Right cardiac atrium (tissue), 5 donors: ENCODE measurements around the gene LYZ. TPM values are rescaled to one million over a fixed set of nuclear protein-coding genes. Genes with fewer than 3 reads are reported as not detected.

ENCODE experiments used
- ATAC-seq, 2 donors: fragments of 200-7000 bp; cut with Tn5 transposase; one replicate each; pipeline versions ENCODE4 v1.8.0 to v1.9.1; 2020; ENCODE audit warnings: moderate library complexity in 2 of 2, mild to moderate bottlenecking in 1 of 2
- DNase-seq, 3 donors: peaks; one replicate each; pipeline ENCODE4 v3.0.0-alpha.2; 2020
- H3K27ac ChIP-seq: one replicate; pipeline ENCODE4 v1.5.1; 2013; ENCODE audit warnings: mild to moderate bottlenecking, low read length, control low read depth, moderate library complexity
- H3K27me3 ChIP-seq: one replicate; pipeline ENCODE4 v1.6.1; 2013; ENCODE audit not compliant: control insufficient read depth, insufficient read depth
- H3K4me1 ChIP-seq: one replicate; pipeline ENCODE4 v1.6.1; 2013; ENCODE audit warnings: low read length; ENCODE audit not compliant: control insufficient read depth, insufficient read depth
- H3K4me3 ChIP-seq: one replicate; pipeline ENCODE4 v1.5.1; 2013; ENCODE audit warnings: low read length, control low read depth
- H3K9me3 ChIP-seq: one replicate; pipeline ENCODE4 v1.6.1; 2013; ENCODE audit warnings: low read length; ENCODE audit not compliant: control insufficient read depth
- WGBS: extraction: QIAGEN DNeasy Blood & Tissue Kit; methylation state at CpG from one replicate; pipeline ENCODE4 v1.1.7; 2013; 5-methylcytosine and 5-hydroxymethylcytosine counted together
- intact Hi-C, 4 donors: fragments of 100-400 bp; cut with DNase I; formaldehyde crosslinking; loops; one replicate each; pipeline versions ENCODE4 v1.11.0 to v1.14.0; 2022 to 2023
- polyA plus RNA-seq: library from polyadenylated mRNA; stranded (reverse); fragments of 200-250 nt; gene quantifications from one replicate; pipeline ENCODE4 v1.2.3, GENCODE V29; 2013
- total RNA-seq, 4 donors: library from RNA; stranded (reverse); fragmentation: NEBNext Ultra II Directional; extraction: Animal tissue kit (Norgen Biotek cat#: 25700); gene quantifications; one replicate each; pipeline ENCODE4 v1.2.1, GENCODE V29; 2021
- donor health status: healthy with polysubstance abuse.
- donor health status: DM: no; HTN: yes; CAD: no.
- donor health status: DM: no; HTN: no; CAD: no.
- donor health status: DM: no; HTN: yes; CAD: no; lungs with severe emphysema.
- donor health status: DM: yes; HTN: yes; CAD: no.

LYZ gene
- total and polyA plus RNA-seq, 5 donors = 16.5 to 121 (median 48.4) TPM

- intact Hi-C loops = no loop called here
Measured at GRCh38 chr12:69392179-69392928, 44.2 kb downstream of the LYZ start.

GRCh38 chr12:69396041-69396440 lies 47.9 kb downstream of the LYZ start:
- no peaks in the 10 kb centered on the region for H3K9me3 ChIP-seq
- no peaks in the 10 kb centered on the region for H3K4me1 ChIP-seq
- intact Hi-C loops = no loop called here
- DNase-seq (no peak), ATAC-seq (no peak)
- no peak overlapping the region for H3K27ac ChIP-seq
- H3K4me3 ChIP-seq = no peak overlapping the region
- no peaks in the 10 kb centered on the region for H3K27me3 ChIP-seq
- 94% methylated on average over 1 of the region's 1 CpG for WGBS

More at GRCh38 chr12:69392179-69392928, 44.2 kb downstream of the LYZ start:
- ATAC-seq (no peak), DNase-seq (no peak)
- Histone ChIP-seq H3K9me3 (no peaks in the 10 kb centered on the region), H3K4me1 (no peaks in the 10 kb centered on the region), H3K27me3 (no peaks in the 10 kb centered on the region), H3K4me3 (no peak overlapping the region), H3K27ac (no peak overlapping the region)
- WGBS = 100% methylated on average over 1 of the region's 1 CpG

GRCh38 chr12:69396963-69397362 lies 48.8 kb downstream of the LYZ start:
- 97% methylated on average over 3 of the region's 3 CpGs for WGBS
- H3K9me3 ChIP-seq = no peaks in the 10 kb centered on the region
- no peak overlapping the region for H3K27ac ChIP-seq
- DNase-seq = no peak
- intact Hi-C loops = no loop called here
- no peak overlapping the region for H3K4me3 ChIP-seq
- no peaks in the 10 kb centered on the region for H3K27me3 ChIP-seq
- no peak for ATAC-seq
- H3K4me1 ChIP-seq = no peaks in the 10 kb centered on the region

GRCh38 chr12:69397978-69398377 lies 49.8 kb downstream of the LYZ start:
- DNase-seq = no peak
- H3K27ac ChIP-seq = no peak overlapping the region
- H3K9me3 ChIP-seq = no peaks in the 10 kb centered on the region
- no peak overlapping the region for H3K4me3 ChIP-seq
- H3K4me1 ChIP-seq = no peaks in the 10 kb centered on the region
- no peak for ATAC-seq
- no peaks in the 10 kb centered on the region for H3K27me3 ChIP-seq
- intact Hi-C loops = no loop called here
- 61% methylated on average over 3 of the region's 3 CpGs for WGBS

- ATAC-seq = peak in 1 of 2 donors; percentile 56
- Histone ChIP-seq H3K9me3 (no peaks in the 10 kb centered on the region), H3K27ac (no peak overlapping the region), H3K27me3 (no peaks in the 10 kb centered on the region), H3K4me3 (no peak overlapping the region), H3K4me1 (no peaks in the 10 kb centered on the region)
- 59% methylated on average over 4 of the region's 4 CpGs for WGBS
- DNase-seq = peak in 2 of 3 donors; percentile 18 to 55
- intact Hi-C loops = no loop called here
Measured at GRCh38 chr12:69401940-69402339, 53.8 kb downstream of the LYZ start.

Other genes with a start within 250 kb of the LYZ start
- 10 to 100 TPM; 32.0 to 44.8 (median 41.2) TPM for gene CPSF6, start 108.8 kb upstream of the LYZ start, total RNA-seq
- gene CPSF6, start 108.8 kb upstream of the LYZ start, polyA plus RNA-seq = 21.1 TPM
- 10 to 100 TPM in 2 of 4 donors, 1 to 10 TPM in 2; 6.8 to 15.2 (median 10.8) TPM for gene YEATS4, start 11.4 kb downstream of the LYZ start, total RNA-seq
- 11.5 TPM for gene YEATS4, start 11.4 kb downstream of the LYZ start, polyA plus RNA-seq
- gene FRS2, start 122.0 kb downstream of the LYZ start, total RNA-seq = 10 to 100 TPM; 26.2 to 38.6 (median 29.7) TPM
- 6.2 TPM for gene FRS2, start 122.0 kb downstream of the LYZ start, polyA plus RNA-seq
- 100 to 1,000 TPM in 2 of 4 donors, 10 to 100 TPM in 2; 86.2 to 130 (median 98.5) TPM for gene CCT2, start 237.1 kb downstream of the LYZ start, total RNA-seq
- gene CCT2, start 237.1 kb downstream of the LYZ start, polyA plus RNA-seq = 76.9 TPM